GM18505 (cell line): ENCODE measurements around the gene GSTO1.
A peak's percentile ranks its signal among the peaks of the same experiment; 100 is the strongest.

Experiments
- ATAC-seq: cut with Tn5 transposase; IDR thresholded peaks from one replicate; pipeline ENCODE4 v1.9.1; 2021; ENCODE audit not compliant: unreplicated experiment
- POLR2A ChIP-seq: IDR thresholded peaks from 4 replicates; pipeline ENCODE4 v1.6.1; 2011; ENCODE audit warnings: borderline replicate concordance; ENCODE audit not compliant: insufficient read depth, insufficient read length; ENCODE audit errors: extremely low read depth

Gene GSTO1

GRCh38 chr10:104281694-104282093, 27.0 kb downstream of the GSTO1 start:
- no peak for ATAC-seq
- no peak for TF ChIP-seq POLR2A

GRCh38 chr10:104284846-104285245, 30.2 kb downstream of the GSTO1 start:
- no peak for TF ChIP-seq POLR2A
- ATAC-seq, result no peak

- no peak for TF ChIP-seq POLR2A
- ATAC-seq, result no peak
Observed at GRCh38 chr10:104286939-104287338, 32.2 kb downstream of the GSTO1 start.

GRCh38 chr10:104288355-104288754, 33.7 kb downstream of the GSTO1 start:
- no peak for ATAC-seq
- TF ChIP-seq POLR2A, result no peak

GRCh38 chr10:104291439-104291951, 36.8 kb downstream of the GSTO1 start:
- no peak for TF ChIP-seq POLR2A
- peak; percentile 98 for ATAC-seq

- TF ChIP-seq POLR2A, result no peak
- ATAC-seq, result no peak
Observed at GRCh38 chr10:104293011-104293410, 38.3 kb downstream of the GSTO1 start.

- no peak for TF ChIP-seq POLR2A
- ATAC-seq, result no peak
Observed at GRCh38 chr10:104293781-104294321, 39.2 kb downstream of the GSTO1 start.

- TF ChIP-seq POLR2A, result no peak
- no peak for ATAC-seq
Observed at GRCh38 chr10:104296687-104297436, 42.2 kb downstream of the GSTO1 start.

GRCh38 chr10:104297697-104298660, 43.3 kb downstream of the GSTO1 start:
- ATAC-seq, result no peak
- TF ChIP-seq POLR2A, result no peak

GRCh38 chr10:104299031-104299904, 44.6 kb downstream of the GSTO1 start:
- ATAC-seq, result no peak
- no peak for TF ChIP-seq POLR2A

GRCh38 chr10:104300002-104300735, 45.5 kb downstream of the GSTO1 start:
- no peak for TF ChIP-seq POLR2A
- ATAC-seq, result no peak
